Stimulated activated CD4-positive, alpha-beta T cell treated with anti-CD3 and anti-CD28 coated beads, Interleukin-15, amount 100 ng/mL, for 1 hour (primary cell): ENCODE data around the gene ZFAND6.

Experiments used
- DNase-seq, 2 donors: peaks; one replicate each; pipeline ENCODE4 v3.0.0-alpha.2; 2020; ENCODE audit warnings: low read depth in 1 of 2, low spot score in 1 of 2

Gene ZFAND6

GRCh38 chr15:80167936-80168335, 108.5 kb downstream of the ZFAND6 start:
- DNase-seq, result no peak

DNA sequence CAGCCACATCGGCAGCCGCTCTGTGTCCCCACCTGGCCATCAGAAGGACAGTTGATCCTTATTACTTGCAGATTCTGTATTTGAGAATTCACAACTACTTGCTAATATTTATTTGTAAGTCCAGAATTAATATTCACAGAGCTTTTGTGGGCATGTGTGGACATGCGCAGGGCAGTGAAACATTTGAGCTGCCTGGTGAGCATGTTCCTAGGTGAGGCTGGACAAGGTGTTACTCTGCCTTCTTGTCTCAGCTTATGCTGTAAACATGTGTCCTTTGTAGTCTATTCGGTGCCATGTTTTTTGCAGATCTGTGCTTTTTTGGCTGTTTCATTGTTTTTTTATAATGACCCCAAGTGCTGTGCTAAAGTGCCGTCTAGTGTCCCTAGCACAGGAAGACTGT, 108.9 kb downstream of the ZFAND6 start:
- no peak for DNase-seq

- DNase-seq, result no peak
These were observed 110.4 kb downstream of the ZFAND6 start for GRCh38 chr15:80169768-80170357.

GRCh38 chr15:80170596-80170995, 111.1 kb downstream of the ZFAND6 start:
- DNase-seq, result no peak

GRCh38 chr15:80171787-80172186, 112.3 kb downstream of the ZFAND6 start:
- DNase-seq, result no peak

- no peak for DNase-seq
These were observed 112.9 kb downstream of the ZFAND6 start for GRCh38 chr15:80172401-80172800.

- DNase-seq, result peak; percentile 39 to 58
These were observed 113.7 kb downstream of the ZFAND6 start for GRCh38 chr15:80173022-80173759.

GRCh38 chr15:80174017-80174746, 114.7 kb downstream of the ZFAND6 start:
- no peak for DNase-seq

- no peak for DNase-seq
These were observed 116.0 kb downstream of the ZFAND6 start for GRCh38 chr15:80175436-80175835.

GRCh38 chr15:80176443-80176842, 117.0 kb downstream of the ZFAND6 start:
- no peak for DNase-seq

DNA sequence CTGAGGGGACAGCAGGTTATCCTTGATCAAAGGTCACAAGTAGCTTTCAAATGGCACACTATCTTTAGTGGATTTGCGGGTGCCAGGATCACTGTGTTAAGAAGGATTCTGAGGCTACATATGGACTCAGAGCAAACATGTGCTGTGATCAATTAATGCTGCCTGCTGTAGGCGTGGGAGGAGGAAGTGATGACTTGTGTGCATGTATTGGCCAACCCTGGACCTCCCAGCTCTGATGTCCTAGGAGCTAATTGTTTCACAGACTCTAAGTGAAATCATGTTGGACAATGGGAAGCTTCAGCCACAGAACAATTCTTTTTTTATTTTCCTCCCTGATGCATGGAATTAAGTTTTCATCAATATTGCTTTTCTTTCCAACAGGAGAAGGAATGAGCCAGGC, 117.7 kb downstream of the ZFAND6 start:
- no peak for DNase-seq

DNA sequence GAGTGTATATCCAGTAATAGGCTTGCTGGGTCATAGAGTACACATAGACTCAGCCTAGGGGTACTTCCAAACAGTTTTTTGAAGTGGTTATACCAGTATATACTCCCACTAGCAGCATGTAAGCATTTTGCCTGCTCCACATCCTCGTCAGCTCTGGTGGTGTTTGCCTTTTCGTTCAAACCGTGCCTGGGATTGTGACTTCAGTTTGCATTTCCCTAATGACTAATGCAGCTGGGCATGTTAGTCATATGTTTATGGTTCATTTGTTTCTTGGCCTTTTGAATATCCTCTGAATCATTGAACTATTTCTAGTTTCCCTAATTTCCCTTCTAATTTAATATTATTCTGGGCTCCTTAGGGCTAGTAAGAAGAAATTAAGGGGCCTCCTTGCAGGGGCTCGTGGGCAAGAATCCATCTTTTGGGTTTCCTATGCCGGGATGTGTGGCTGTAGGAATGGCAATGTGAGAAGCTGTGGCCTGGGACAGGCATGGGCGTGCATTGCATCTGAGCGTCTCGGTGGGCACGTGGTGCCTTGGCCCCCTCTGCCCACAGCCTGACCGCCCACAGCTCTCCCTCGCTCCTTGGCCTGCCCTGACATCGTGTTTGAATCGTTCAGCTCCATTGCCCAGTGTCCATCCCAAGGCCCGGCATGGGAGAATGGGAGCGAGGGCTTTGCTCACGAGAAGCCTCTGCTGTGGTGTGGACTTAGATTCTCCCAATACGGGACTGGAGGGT, 119.7 kb downstream of the ZFAND6 start:
- DNase-seq, result no peak

- DNase-seq, result no peak
These were observed 120.5 kb downstream of the ZFAND6 start for GRCh38 chr15:80179935-80180334.

DNA sequence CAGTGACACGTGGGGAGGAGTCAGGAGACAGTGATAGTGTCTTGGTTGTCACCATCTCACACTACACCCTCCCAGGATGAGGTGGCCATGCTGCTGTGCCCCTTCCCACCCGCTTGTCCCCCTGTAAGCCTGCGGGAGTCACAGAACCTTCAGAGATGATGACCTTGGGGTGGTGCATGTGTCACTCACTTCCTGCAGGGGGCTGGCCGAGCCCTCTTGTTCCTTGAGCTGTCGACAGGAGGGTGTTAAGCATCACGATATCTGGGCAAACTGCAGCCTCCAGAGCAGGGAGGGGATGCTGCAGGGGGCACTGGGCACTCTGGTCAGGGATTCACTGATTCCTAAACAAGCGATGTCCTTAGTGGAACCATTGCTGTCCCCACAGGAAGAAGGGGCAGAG, 121.0 kb downstream of the ZFAND6 start:
- DNase-seq, result no peak

GRCh38 chr15:80180986-80181385, 121.5 kb downstream of the ZFAND6 start:
- DNase-seq, result no peak

DNA sequence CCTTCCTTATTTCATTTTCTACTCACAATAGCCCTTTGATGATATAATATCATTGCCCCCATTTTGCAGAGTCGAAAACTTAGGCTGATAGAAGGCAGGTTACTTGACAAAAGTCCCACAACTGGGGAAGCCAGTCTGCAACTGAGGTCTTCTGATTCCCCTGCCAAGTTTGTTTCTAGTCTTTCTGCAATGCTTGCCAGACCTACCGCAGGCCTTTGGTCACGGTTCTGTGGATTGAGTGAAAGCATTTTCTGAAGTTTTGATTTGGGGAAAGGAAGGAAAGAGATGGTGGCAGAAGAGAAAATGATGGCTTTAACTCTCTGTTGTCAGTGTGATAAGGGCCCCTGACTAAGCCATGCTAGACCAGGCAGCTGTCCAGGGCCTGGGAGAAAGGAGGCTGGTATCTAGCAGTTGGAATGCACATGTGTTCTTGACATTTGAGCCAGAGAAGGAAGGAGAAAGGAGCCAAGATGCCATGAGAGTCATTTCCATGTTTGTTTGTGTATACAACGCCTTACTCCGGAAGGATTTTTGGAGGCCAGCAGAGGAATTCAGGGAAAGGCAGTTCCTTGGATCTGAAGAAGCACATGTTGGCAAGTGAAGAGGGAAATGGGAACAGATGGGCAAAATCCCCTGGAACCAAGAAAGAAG, 123.3 kb downstream of the ZFAND6 start:
- DNase-seq, result no peak

- no peak for DNase-seq
These were observed 123.8 kb downstream of the ZFAND6 start for GRCh38 chr15:80183306-80183705.

- no peak for DNase-seq
These were observed 124.4 kb downstream of the ZFAND6 start for GRCh38 chr15:80183886-80184285.

DNA sequence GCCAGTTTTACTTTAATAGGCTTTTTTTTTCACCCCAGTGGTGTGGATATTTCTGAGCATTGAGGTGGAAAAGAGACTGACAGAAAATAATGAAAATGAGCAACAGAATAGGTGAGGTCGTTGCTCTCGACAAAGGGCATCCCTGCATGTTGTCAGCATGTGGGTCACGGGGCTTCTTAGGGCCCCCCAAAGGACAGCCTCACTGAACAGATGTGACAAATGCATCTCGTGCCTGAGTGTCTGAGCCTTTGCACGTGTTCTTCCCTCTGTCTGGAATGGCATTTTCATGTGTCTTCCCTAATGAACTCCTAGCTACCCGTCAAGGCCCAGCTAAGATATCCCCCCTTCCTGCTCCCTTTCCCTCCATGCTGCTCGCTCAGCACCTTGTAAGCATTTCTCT, 125.1 kb downstream of the ZFAND6 start:
- DNase-seq, result no peak

DNA sequence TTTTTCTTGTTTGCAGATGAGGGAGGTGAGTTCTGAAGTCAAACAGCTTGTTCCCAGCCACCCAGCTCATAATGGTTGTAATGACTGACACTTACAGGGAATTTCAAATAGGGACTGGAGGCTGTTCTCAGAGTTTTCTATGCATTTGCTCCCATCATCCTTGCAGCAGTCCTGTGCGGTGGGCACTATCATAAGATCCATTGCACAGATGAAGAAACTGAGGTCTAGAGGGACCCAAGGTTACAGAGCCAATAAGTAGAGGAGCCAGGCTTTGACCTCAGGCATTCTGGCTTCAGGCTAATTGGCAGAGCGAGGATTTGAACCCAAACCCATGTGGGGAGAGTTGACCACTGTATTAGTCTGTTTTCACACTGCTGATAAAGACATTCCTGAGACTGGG, 125.7 kb downstream of the ZFAND6 start:
- DNase-seq, result no peak

GRCh38 chr15:80186066-80186465, 126.6 kb downstream of the ZFAND6 start:
- DNase-seq, result no peak
